ENCODE results near the gene DDR2.

DNA sequence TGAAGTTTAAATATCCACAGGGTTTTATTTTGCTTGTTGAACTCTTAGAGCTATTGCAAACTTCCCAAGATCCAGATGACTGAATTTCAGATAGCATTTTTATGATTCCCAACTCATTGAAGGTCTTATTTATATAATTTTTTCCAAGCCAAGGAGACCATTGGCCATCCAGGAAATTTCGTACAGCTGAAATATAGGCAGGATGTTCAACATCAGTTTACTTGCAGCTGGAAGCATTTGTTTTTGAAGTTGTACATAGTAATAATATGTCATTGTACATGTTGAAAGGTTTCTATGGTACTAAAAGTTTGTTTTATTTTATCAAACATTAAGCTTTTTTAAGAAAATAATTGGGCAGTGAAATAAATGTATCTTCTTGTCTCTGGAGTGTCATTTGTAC, 32.8 kb upstream of the DDR2 start:
- TF ChIP-seq ZFP30 (CRISPR knock-in tag; IDR thresholded peaks at IDR 0.05): no peak
- TF ChIP-seq, protein P1, sequence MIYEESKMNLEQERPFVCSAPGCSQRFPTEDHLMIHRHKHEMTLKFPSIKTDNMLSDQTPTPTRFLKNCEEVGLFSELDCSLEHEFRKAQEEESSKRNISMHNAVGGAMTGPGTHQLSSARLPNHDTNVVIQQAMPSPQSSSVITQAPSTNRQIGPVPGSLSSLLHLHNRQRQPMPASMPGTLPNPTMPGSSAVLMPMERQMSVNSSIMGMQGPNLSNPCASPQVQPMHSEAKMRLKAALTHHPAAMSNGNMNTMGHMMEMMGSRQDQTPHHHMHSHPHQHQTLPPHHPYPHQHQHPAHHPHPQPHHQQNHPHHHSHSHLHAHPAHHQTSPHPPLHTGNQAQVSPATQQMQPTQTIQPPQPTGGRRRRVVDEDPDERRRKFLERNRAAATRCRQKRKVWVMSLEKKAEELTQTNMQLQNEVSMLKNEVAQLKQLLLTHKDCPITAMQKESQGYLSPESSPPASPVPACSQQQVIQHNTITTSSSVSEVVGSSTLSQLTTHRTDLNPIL (CRISPR knock-in tag; IDR thresholded peaks at IDR 0.05; ENCODE audit: low read depth): no peak
- TF ChIP-seq, protein P2, sequence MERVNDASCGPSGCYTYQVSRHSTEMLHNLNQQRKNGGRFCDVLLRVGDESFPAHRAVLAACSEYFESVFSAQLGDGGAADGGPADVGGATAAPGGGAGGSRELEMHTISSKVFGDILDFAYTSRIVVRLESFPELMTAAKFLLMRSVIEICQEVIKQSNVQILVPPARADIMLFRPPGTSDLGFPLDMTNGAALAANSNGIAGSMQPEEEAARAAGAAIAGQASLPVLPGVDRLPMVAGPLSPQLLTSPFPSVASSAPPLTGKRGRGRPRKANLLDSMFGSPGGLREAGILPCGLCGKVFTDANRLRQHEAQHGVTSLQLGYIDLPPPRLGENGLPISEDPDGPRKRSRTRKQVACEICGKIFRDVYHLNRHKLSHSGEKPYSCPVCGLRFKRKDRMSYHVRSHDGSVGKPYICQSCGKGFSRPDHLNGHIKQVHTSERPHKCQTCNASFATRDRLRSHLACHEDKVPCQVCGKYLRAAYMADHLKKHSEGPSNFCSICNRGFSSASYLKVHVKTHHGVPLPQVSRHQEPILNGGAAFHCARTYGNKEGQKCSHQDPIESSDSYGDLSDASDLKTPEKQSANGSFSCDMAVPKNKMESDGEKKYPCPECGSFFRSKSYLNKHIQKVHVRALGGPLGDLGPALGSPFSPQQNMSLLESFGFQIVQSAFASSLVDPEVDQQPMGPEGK (CRISPR knock-in tag; IDR thresholded peaks at IDR 0.05; ENCODE audit: borderline replicate concordance): no peak
- TF ChIP-seq RARB (CRISPR knock-in tag; IDR thresholded peaks at IDR 0.05): no peak
- no peak for TF ChIP-seq ZNF8 (CRISPR knock-in tag; IDR thresholded peaks at IDR 0.05)
- TF ChIP-seq, protein P3, sequence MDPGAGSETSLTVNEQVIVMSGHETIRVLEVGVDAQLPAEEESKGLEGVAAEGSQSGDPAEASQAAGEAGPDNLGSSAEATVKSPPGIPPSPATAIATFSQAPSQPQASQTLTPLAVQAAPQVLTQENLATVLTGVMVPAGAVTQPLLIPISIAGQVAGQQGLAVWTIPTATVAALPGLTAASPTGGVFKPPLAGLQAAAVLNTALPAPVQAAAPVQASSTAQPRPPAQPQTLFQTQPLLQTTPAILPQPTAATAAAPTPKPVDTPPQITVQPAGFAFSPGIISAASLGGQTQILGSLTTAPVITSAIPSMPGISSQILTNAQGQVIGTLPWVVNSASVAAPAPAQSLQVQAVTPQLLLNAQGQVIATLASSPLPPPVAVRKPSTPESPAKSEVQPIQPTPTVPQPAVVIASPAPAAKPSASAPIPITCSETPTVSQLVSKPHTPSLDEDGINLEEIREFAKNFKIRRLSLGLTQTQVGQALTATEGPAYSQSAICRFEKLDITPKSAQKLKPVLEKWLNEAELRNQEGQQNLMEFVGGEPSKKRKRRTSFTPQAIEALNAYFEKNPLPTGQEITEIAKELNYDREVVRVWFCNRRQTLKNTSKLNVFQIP (CRISPR knock-in tag; IDR thresholded peaks at IDR 0.05; ENCODE audit: borderline replicate concordance, low read depth): no peak
- TF ChIP-seq ZFP3 (CRISPR knock-in tag; IDR thresholded peaks at IDR 0.05): no peak

All from SK-N-SH treated with all-trans-retinoic acid at 6 μM for 48 hours (cell line).